Measurements from ENCODE around the gene LIN7C. TPM values are rescaled to one million over a fixed set of nuclear protein-coding genes. Genes with fewer than 3 reads are reported as not detected.
A peak's percentile ranks its signal among the peaks of the same experiment; 100 is the strongest.

The LIN7C gene
- total and polyA plus RNA-seq, 9 of the 15 experiments (the other 6 are each of a cell fraction or from before 2014, with no cell fraction given) = 10.8 to 52.7 (median 21.5) TPM

- no peak for TF ChIP-seq REST (IDR thresholded peaks at IDR 0.05; ENCODE audit: borderline replicate concordance)
- TF ChIP-seq REST (CRISPR knock-in tag; IDR thresholded peaks at IDR 0.05; ENCODE audit: low read depth) = no peak
- 0 out of 2 replicates have a peak, but pooled peaks have one; percentile 18 for TF ChIP-seq C11orf30 (IDR thresholded peaks at IDR 0.05; ENCODE audit: low read depth)
- no peak for TF ChIP-seq GATA2 (CRISPR knock-in tag; IDR thresholded peaks at IDR 0.05)
- no peak for TF ChIP-seq HDAC3 (IDR thresholded peaks at IDR 0.05; ENCODE audit: borderline replicate concordance, partially characterized antibody)
- TF ChIP-seq EZH2 (IDR thresholded peaks at IDR 0.05; ENCODE audit: borderline replicate concordance, low read depth, low read length) = no peak
- TF ChIP-seq ZNF586 (CRISPR knock-in tag; conservative IDR thresholded peaks at IDR 0.05) = no peak
- TF ChIP-seq SAFB2 (IDR thresholded peaks at IDR 0.05; ENCODE audit: borderline replicate concordance, low read depth, low read length, severe bottlenecking) = no peak
Measured at GRCh38 chr11:27501100-27501499, 5.5 kb downstream of the LIN7C start (continued).
